Peyer's patch (tissue), 4 donors: ENCODE measurements around the gene AKT2.

ENCODE experiments used
- CTCF ChIP-seq, 6 experiments: fragments of 450-650 bp in 4 of 6; fragments of 200-600 bp in 2 of 6; sonication (generic) in 1 of 6; IDR thresholded peaks; one replicate each; pipeline ENCODE4 v1.5.1; 2017 to 2019; ENCODE audit warnings: antibody characterized with exemption in 6 of 6, mild to moderate bottlenecking in 3 of 6, moderate library complexity in 1 of 6
- POLR2A ChIP-seq, 2 donors: fragments of 450-650 bp; IDR thresholded peaks; one replicate each; pipeline ENCODE4 v1.5.1; 2017; ENCODE audit warnings: antibody characterized with exemption in 2 of 2, mild to moderate bottlenecking in 2 of 2, moderate library complexity in 2 of 2

DNA sequence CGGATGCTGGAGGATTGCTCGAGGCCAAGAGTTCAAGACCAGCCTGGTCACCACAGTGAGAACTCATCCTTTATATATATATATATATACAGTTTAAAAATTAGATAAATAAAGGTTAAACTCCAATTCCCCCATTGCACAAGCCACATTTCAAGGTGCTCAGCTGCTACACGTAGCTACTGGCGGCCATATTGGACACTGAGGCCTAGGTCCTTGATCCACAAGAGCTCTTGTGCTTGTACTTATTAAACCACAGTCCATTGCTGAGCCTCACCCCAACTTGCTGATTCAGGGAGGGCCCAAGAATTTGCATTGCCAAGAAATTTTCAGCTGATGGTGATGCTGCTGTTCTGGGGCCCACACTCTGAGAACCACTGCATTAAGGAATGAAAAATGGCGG, 76.5 kb downstream of the AKT2 start:
- TF ChIP-seq POLR2A (IDR thresholded peaks at IDR 0.05) (no peak), CTCF (IDR thresholded peaks at IDR 0.05) (no peak)
